Measurements from ENCODE around the gene CNPY1. TPM values are rescaled to one million over a fixed set of nuclear protein-coding genes. Genes with fewer than 3 reads are reported as not detected.

Gene CNPY1
- total and polyA plus RNA-seq, 2 of the 8 experiments (the other 6 are each of a cell fraction or from before 2014, with no cell fraction given): not detected

GRCh38 chr7:155483868-155484325 lies 62.5 kb downstream of the CNPY1 start:
- Histone ChIP-seq H3K4me3 (ENCODE audit: extremely low read depth in 1 of 4, insufficient read depth in 2 of 4, low read depth in 3 of 4, low read length in 4 of 4) (no peak overlapping the region), H3K14ac (ENCODE audit: insufficient read length) (no peak overlapping the region), H3K56ac (replicated peaks; ENCODE audit: insufficient read length, low read depth, low read length) (no peak overlapping the region), H3K36me3 (ENCODE audit: control insufficient read depth in 2 of 4, insufficient read depth in 4 of 4, low read length in 3 of 4) (no peaks in the 10 kb centered on the region; a peak in 1 of 8 replicates), H3K27ac (ENCODE audit: low read depth, low read length) (no peak overlapping the region), H3K4me2 (ENCODE audit: insufficient read depth in 1 of 2, low read depth in 2 of 2, low read length in 2 of 2) (no peak overlapping the region), H3K4me1 (replicated peaks in 1 of 4; ENCODE audit: control insufficient read depth in 3 of 4, insufficient read depth in 4 of 4, low read length in 3 of 4) (peaks cover 0 to 6% (median 3%) of the 10 kb centered on the region in 4 experiments; a peak in 5 of 7 replicates), H4K5ac (ENCODE audit: insufficient read length, low read depth, low read length) (no peak overlapping the region), H3K9me3 (ENCODE audit: insufficient read depth in 2 of 2, low read depth in 1 of 2, low read length in 1 of 2) (no peaks in the 10 kb centered on the region), H2BK20ac (ENCODE audit: low read length) (no peak overlapping the region), H2BK12ac (ENCODE audit: low read depth, low read length) (no peak overlapping the region; the same call in 1 of the 2 replicates), H3K4ac (replicated peaks; ENCODE audit: insufficient read length, low read depth, low read length) (no peak overlapping the region), H2AK5ac (ENCODE audit: low read depth, low read length) (no peak overlapping the region), H4K91ac (replicated peaks; ENCODE audit: insufficient read length, low read length) (peak overlapping the region; percentile 41), H3K9ac (replicated peaks in 1 of 4; ENCODE audit: extremely low read depth in 1 of 4, low read depth in 3 of 4, low read length in 3 of 4) (no peak overlapping the region), H2BK15ac (ENCODE audit: low read length) (peak overlapping the region; percentile 83; the same call in 1 of the 2 replicates), H3K23ac (ENCODE audit: insufficient read length) (no peak overlapping the region), H3K79me2 (ENCODE audit: control insufficient read depth in 1 of 2, insufficient read depth in 2 of 2, low read length in 2 of 2) (no peaks in the 10 kb centered on the region), H4K8ac (ENCODE audit: extremely low read depth, insufficient read depth, low read length) (no peak overlapping the region), H4K20me1 (replicated peaks in 1 of 2; ENCODE audit: control insufficient read depth in 1 of 2, insufficient read depth in 2 of 2, low read length in 2 of 2) (no peaks in the 10 kb centered on the region), H3K79me1 (ENCODE audit: low read depth, low read length) (no peaks in the 10 kb centered on the region), H3K27me3 (replicated peaks in 1 of 4; ENCODE audit: control insufficient read depth in 3 of 4, extremely low read depth in 1 of 4, insufficient read depth in 3 of 4, low read length in 3 of 4) (peaks cover 2 to 55% (median 42%) of the 10 kb centered on the region in 4 experiments), H3K18ac (ENCODE audit: extremely low read depth, low read length) (no peak overlapping the region), H2BK120ac (replicated peaks; ENCODE audit: low read depth, low read length) (no peak overlapping the region), H2BK5ac (ENCODE audit: low read depth, low read length) (no peak overlapping the region), H2AFZ (ENCODE audit: low read length) (no peak overlapping the region), H3K23me2 (ENCODE audit: low read depth, low read length) (no peaks in the 10 kb centered on the region)
- DNase-seq (ENCODE audit: low read depth in 1 of 2, low spot score in 2 of 2) (no peak), FAIRE-seq (no peak)
- ChIA-PET CTCF (ENCODE audit: partially characterized antibody) (interaction anchor here (0.9 to 1.3 kb wide), 3 partner anchors 12 to 139 kb away, joined by 3 to 7 read pairs (median 3); no protein-coding TSS in a partner anchor), POLR2A (ENCODE audit: partially characterized antibody) (no interaction called here)
- 82% methylated on average over 15 of the region's 16 CpGs; no CpG with 5 or more reads in 1 of the 2 experiments for WGBS, 2 experiments (ENCODE audit: extremely low coverage in 1 of 2, insufficient coverage in 1 of 2, insufficient read length in 1 of 2, insufficient replicate concordance in 2 of 2, low coverage in 1 of 2, low lambda C conversion rate in 2 of 2, missing lambda C conversion rate in 1 of 2)
- TF ChIP-seq MAFK (IDR thresholded peaks at IDR 0.05; ENCODE audit: low read depth, low read length) (no peak), EZH2 (IDR thresholded peaks at IDR 0.05; ENCODE audit: low read depth, low read length, severe bottlenecking) (peak; percentile 5)

All from H1 (cell line).